Caco-2 (cell line): ENCODE results near the gene UTF1. TPM values are rescaled to one million over a fixed set of nuclear protein-coding genes. Genes with fewer than 3 reads are reported as not detected.

Experiments
- BruUV-seq: library from RNA; stranded (reverse); fragments of 400-500 nt; replicated peaks from 2 replicates; lab custom pipeline; 2021; lab: Mats Ljungman, UMichigan
- CTCF ChIA-PET: fragments of 300-600 bp; sonication (Branson Sonifier 250); formaldehyde crosslinking; loops from one replicate; lab custom pipeline; 2022; ENCODE audit warnings: antibody characterized with exemption; lab: Charles Lee
- POLR2A ChIA-PET: fragments of 300-600 bp; sonication (Branson Sonifier 250); formaldehyde crosslinking; loops from one replicate; lab custom pipeline; 2022; ENCODE audit warnings: antibody characterized with exemption; lab: Charles Lee
- DNase-seq, 2 experiments: peaks; one replicate each; pipeline versions ENCODE4 v3.0.0 to v3.0.0-alpha.2; 2020 to 2022
- H3K27me3 ChIP-seq: replicated peaks from 2 replicates; pipeline ENCODE4 v1.6.0; 2011; ENCODE audit warnings: low read length; ENCODE audit not compliant: control insufficient read depth, insufficient read depth
- H3K36me3 ChIP-seq: 2 replicates; pipeline ENCODE4 v1.5.1; 2011; ENCODE audit warnings: low read length; ENCODE audit not compliant: control insufficient read depth, insufficient read depth
- H3K4me1 ChIP-seq: fragments of 250-450 bp; sonication (Bioruptor Pico); 2 replicates; pipeline ENCODE4 v1.5.1; 2020; ENCODE audit warnings: mild to moderate bottlenecking
- H3K4me3 ChIP-seq: 2 replicates; pipeline ENCODE4 v1.5.1; 2011; ENCODE audit warnings: low read depth, mild to moderate bottlenecking, control low read depth, low read length
- H3K9me3 ChIP-seq: fragments of 250-450 bp; sonication (Bioruptor Pico); 2 replicates; pipeline ENCODE4 v1.5.1; 2020; ENCODE audit warnings: mild to moderate bottlenecking, moderate library complexity
- H3K27ac Mint-ChIP-seq: one replicate; pipeline ENCODE4 v1.8.0; 2022; ENCODE audit warnings: mixed read lengths; ENCODE audit not compliant: unreplicated experiment
- H3K27me3 Mint-ChIP-seq: one replicate; pipeline ENCODE4 v1.8.0; 2022; ENCODE audit warnings: mixed read lengths; ENCODE audit not compliant: insufficient read depth, unreplicated experiment
- H3K36me3 Mint-ChIP-seq: one replicate; pipeline ENCODE4 v1.8.0; 2022; ENCODE audit warnings: mild to moderate bottlenecking, mixed read lengths; ENCODE audit not compliant: insufficient read depth, unreplicated experiment
- H3K4me1 Mint-ChIP-seq: one replicate; pipeline ENCODE4 v1.8.0; 2022; ENCODE audit warnings: low read depth, mixed read lengths; ENCODE audit not compliant: unreplicated experiment
- H3K4me3 Mint-ChIP-seq: one replicate; pipeline ENCODE4 v1.8.0; 2022; ENCODE audit warnings: mild to moderate bottlenecking, moderate library complexity, mixed read lengths; ENCODE audit not compliant: unreplicated experiment
- H3K9me3 Mint-ChIP-seq: one replicate; pipeline ENCODE4 v1.8.0; 2022; ENCODE audit warnings: mixed read lengths; ENCODE audit not compliant: unreplicated experiment
- intact Hi-C: fragments of 100-400 bp; cut with micrococcal nuclease; formaldehyde crosslinking; loops from one replicate; pipeline ENCODE4 v1.10.0; 2022; ENCODE audit not compliant: unreplicated experiment
- total RNA-seq: library from RNA; stranded (reverse); gene quantifications from 2 replicates; pipeline ENCODE4 v1.2.3, GENCODE V29; 2022
- TF ChIP-seq, protein P1 (sequence below), 2 experiments: fragments of 200-600 bp in 1 of 2; IDR thresholded peaks; 1 replicate in 1 of 2; 2 replicates in 1 of 2; pipeline versions ENCODE4 v1.5.1 to v1.8.0; 2011 to 2022; ENCODE audit warnings: antibody characterized with exemption in 1 of 2, control low read depth in 1 of 2, inconsistent platforms in 1 of 2, low read depth in 1 of 2, low read length in 1 of 2, mild to moderate bottlenecking in 1 of 2, moderate library complexity in 1 of 2; ENCODE audit not compliant: insufficient read depth in 1 of 2, severe bottlenecking in 1 of 2, unreplicated experiment in 1 of 2

UTF1 gene
- total RNA-seq, 1 experiment from 2014 or later, result not detected

DNA sequence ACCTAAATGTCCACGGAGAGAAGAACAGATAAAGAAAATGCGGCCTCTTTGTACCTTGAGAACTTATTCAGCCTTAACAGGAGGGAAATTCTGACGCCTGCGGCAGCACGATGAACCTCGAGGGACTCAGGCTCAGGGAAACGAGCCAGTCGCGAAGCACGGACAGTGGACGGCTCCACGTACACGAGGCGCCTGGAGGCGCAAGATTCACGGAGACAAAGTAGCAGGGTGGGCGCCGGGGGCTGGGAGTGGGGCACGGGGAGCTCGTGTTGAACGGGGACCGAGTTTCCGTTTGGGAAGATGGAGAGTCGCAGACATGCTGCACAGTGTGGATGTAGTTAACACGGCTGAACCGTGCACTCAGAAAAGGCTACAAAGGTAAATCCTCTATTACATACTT lies 13.2 kb upstream of the UTF1 start:
- no TSS peak for BruUV-seq
- DNase-seq, result no peak
- Mint-ChIP-seq H3K27ac (no peak overlapping the region), H3K4me3 (no peak overlapping the region), H3K36me3 (peaks cover 5% of the 10 kb centered on the region), H3K4me1 (no peaks in the 10 kb centered on the region), H3K27me3 (peaks cover 20% of the 10 kb centered on the region), H3K9me3 (no peaks in the 10 kb centered on the region)
- intact Hi-C loops, result no loop called here
- peaks cover 2% of the 10 kb centered on the region; the same call in 1 of the 2 replicates for H3K27me3 ChIP-seq
- TF ChIP-seq, protein P1, sequence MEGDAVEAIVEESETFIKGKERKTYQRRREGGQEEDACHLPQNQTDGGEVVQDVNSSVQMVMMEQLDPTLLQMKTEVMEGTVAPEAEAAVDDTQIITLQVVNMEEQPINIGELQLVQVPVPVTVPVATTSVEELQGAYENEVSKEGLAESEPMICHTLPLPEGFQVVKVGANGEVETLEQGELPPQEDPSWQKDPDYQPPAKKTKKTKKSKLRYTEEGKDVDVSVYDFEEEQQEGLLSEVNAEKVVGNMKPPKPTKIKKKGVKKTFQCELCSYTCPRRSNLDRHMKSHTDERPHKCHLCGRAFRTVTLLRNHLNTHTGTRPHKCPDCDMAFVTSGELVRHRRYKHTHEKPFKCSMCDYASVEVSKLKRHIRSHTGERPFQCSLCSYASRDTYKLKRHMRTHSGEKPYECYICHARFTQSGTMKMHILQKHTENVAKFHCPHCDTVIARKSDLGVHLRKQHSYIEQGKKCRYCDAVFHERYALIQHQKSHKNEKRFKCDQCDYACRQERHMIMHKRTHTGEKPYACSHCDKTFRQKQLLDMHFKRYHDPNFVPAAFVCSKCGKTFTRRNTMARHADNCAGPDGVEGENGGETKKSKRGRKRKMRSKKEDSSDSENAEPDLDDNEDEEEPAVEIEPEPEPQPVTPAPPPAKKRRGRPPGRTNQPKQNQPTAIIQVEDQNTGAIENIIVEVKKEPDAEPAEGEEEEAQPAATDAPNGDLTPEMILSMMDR (IDR thresholded peaks at IDR 0.05; ENCODE audit: insufficient read depth in 1 of 2, low read depth in 1 of 2, low read length in 1 of 2, severe bottlenecking in 1 of 2, unreplicated experiment in 1 of 2), result no peak
- no peak overlapping the region for H3K4me3 ChIP-seq
- ChIA-PET CTCF (no interaction called here), POLR2A (no interaction called here)
- H3K4me1 ChIP-seq, result no peaks in the 10 kb centered on the region
- H3K36me3 ChIP-seq, result no peaks in the 10 kb centered on the region
- H3K9me3 ChIP-seq, result no peaks in the 10 kb centered on the region

DNA sequence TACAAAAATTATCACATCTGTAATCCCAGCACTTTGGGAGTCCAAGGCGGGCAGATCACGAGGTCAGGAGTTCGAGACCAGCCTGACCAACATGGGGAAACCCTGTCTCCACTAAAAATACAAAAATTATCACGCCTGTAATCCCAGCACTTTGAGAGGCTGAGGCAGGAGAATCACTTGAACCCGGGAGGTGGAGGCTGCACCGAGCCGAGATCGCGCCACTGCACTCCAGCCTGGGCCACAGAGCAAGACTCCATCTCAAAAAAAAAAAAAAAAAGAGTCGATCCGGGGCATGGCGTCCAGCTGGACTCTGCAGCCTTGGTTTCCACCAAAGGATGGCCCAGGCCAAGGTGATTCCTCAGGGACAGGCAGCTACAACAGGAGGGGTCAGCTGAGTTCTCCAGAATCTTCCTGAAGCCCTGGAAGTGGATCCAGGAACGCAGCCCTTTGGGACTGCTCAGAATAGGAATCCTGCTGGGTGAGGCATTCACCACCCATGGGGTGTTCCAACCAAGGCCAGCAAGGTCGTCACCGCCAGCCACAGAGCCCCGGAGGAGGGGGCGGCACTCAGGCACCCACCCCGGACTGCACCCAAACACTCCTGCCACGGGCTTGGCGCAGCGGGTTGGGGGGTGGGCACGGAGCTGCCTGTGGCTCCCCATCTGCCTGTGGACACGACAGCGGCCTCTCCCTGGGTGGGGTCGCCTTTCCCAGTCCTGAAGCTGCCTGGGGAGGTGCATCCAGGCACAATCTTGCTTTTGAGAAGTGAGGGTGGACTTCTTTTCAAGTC lies 12.0 kb upstream of the UTF1 start:
- no peak overlapping the region for H3K4me3 Mint-ChIP-seq
- intact Hi-C loops, result no loop called here
- Histone ChIP-seq H3K4me3 (no peak overlapping the region), H3K9me3 (no peaks in the 10 kb centered on the region), H3K36me3 (no peaks in the 10 kb centered on the region), H3K27me3 (peaks cover 1% of the 10 kb centered on the region; the same call in 1 of the 2 replicates), H3K4me1 (no peaks in the 10 kb centered on the region)
- no TSS peak for BruUV-seq
- CTCF ChIA-PET, result interaction anchor here (0.6 kb wide), 1 partner anchor 27 kb away, joined by 4 read pairs; no protein-coding TSS in a partner anchor
- H3K36me3 Mint-ChIP-seq, result peaks cover 5% of the 10 kb centered on the region
- TF ChIP-seq, protein P1 (IDR thresholded peaks at IDR 0.05; ENCODE audit: insufficient read depth in 1 of 2, low read depth in 1 of 2, low read length in 1 of 2, severe bottlenecking in 1 of 2, unreplicated experiment in 1 of 2), result no peak
- no peaks in the 10 kb centered on the region for H3K9me3 Mint-ChIP-seq
- H3K27me3 Mint-ChIP-seq, result peaks cover 15% of the 10 kb centered on the region
- no peak for DNase-seq
- H3K27ac Mint-ChIP-seq, result no peak overlapping the region
- POLR2A ChIA-PET, result no interaction called here
- H3K4me1 Mint-ChIP-seq, result no peaks in the 10 kb centered on the region

DNA sequence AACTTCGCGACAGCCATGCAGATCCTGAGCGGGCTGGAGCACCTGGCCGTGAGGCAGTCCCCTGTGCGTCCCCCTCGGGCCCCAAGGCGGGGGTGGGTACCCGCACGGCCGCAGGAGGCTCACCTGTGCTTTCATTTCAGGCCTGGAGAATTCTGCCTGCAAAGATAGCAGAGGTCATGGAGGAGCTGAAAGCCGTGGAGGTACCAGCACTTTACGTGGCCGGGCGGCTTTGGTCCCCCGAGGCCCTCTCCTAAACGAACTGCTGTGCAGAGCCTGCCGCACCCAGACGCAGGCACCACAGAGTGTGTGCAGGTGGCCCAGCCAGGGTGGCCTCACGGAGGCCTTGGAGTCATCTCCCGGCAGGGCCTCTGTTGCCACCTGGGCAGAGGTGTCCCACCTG lies 11.1 kb upstream of the UTF1 start:
- H3K36me3 ChIP-seq, result no peaks in the 10 kb centered on the region
- TF ChIP-seq, protein P1 (IDR thresholded peaks at IDR 0.05; ENCODE audit: insufficient read depth in 1 of 2, low read depth in 1 of 2, low read length in 1 of 2, severe bottlenecking in 1 of 2, unreplicated experiment in 1 of 2), result no peak
- H3K4me1 ChIP-seq, result no peaks in the 10 kb centered on the region
- H3K9me3 ChIP-seq, result no peaks in the 10 kb centered on the region
- ChIA-PET POLR2A (no interaction called here), CTCF (interaction anchor here (0.6 to 1.1 kb wide), 2 partner anchors 26 to 109 kb away, joined by 3 to 4 read pairs; no protein-coding TSS in a partner anchor)
- no peaks in the 10 kb centered on the region for H3K4me1 Mint-ChIP-seq
- DNase-seq, result no peak
- no peak overlapping the region for H3K4me3 ChIP-seq
- H3K36me3 Mint-ChIP-seq, result peaks cover 5% of the 10 kb centered on the region
- BruUV-seq, result no TSS peak
- peaks cover 17% of the 10 kb centered on the region for H3K27me3 Mint-ChIP-seq
- peaks cover 1% of the 10 kb centered on the region; the same call in 1 of the 2 replicates for H3K27me3 ChIP-seq
- intact Hi-C loops, result no loop called here
- no peak overlapping the region for H3K4me3 Mint-ChIP-seq
- no peaks in the 10 kb centered on the region for H3K9me3 Mint-ChIP-seq
- H3K27ac Mint-ChIP-seq, result no peak overlapping the region
